AG04450 (cell line): ENCODE data around the gene CACNB3. TPM values are rescaled to one million over a fixed set of nuclear protein-coding genes. Genes with fewer than 3 reads are reported as not detected.
"Not testable (repeated sequence)": the region's sequence is repeated elsewhere in the genome, so short reads cannot be mapped to it uniquely, and the experiment has no call there.

Experiments used
- CTCF ChIA-PET: fragments of 300-600, 350-600 bp; formaldehyde crosslinking; extraction: SDS; loops from one replicate; lab custom pipeline; 2022; ENCODE audit warnings: antibody characterized with exemption, inconsistent platforms; lab: Charles Lee
- POLR2A ChIA-PET: fragments of 350-600 bp; formaldehyde crosslinking; extraction: SDS; loops from one replicate; lab custom pipeline; 2021; ENCODE audit warnings: antibody characterized with exemption, inconsistent platforms; lab: Yijun Ruan, JAX
- DNase-seq: peaks from one replicate; pipeline ENCODE4 v3.0.0-alpha.2; 2011; ENCODE audit warnings: low read depth, low spot score
- H3K27ac ChIP-seq: one replicate; pipeline ENCODE4 v1.5.1; 2012; ENCODE audit warnings: low read depth, low read length, control low read depth
- H3K27me3 ChIP-seq: one replicate; pipeline ENCODE4 v1.6.0; 2012; ENCODE audit warnings: low read length; ENCODE audit not compliant: control insufficient read depth, insufficient read depth
- H3K4me3 ChIP-seq: 2 replicates; pipeline ENCODE4 v1.5.1; 2011; ENCODE audit warnings: mild to moderate bottlenecking, low read depth, low read length, control low read depth
- H3K9me3 ChIP-seq: 2 replicates; pipeline ENCODE4 v1.5.1; 2012; ENCODE audit warnings: low read length; ENCODE audit not compliant: control insufficient read depth, insufficient read depth
- polyA plus RNA-seq: library from polyadenylated mRNA; depleted of rRNA; stranded (reverse); fragments of >200 nt; gene quantifications from 2 replicates; pipeline ENCODE4 v1.2.3, GENCODE V29; 2011
- TF ChIP-seq, protein P1 (sequence below): IDR thresholded peaks from 2 replicates; pipeline ENCODE4 v1.5.1; 2011; ENCODE audit warnings: low read depth, low read length, control low read depth, inconsistent platforms

The CACNB3 gene
- polyA plus RNA-seq, 1 experiment, result 44.9 TPM

DNA sequence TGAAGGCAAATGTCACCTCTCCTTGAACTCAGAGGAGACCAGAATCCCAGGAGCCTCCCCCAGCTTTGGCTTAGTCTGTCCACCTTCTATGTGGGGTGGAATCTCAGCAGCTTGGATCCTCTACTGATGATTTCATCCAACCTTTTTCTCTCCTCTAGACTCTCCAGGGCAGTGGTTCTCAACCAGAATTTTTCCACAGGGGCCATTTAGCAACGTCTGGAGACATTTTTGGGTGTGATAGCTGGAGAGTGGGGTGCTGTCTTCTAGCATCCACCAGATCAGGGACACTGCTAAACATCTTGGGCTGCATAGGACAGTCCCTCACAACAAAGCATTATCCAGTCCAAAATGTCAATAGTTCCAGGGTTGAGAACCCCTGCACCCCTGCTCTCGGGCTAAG is 38.1 kb downstream of the CACNB3 start:
- Histone ChIP-seq H3K27me3 (peaks cover 7% of the 10 kb centered on the region), H3K9me3 (peaks cover 3% of the 10 kb centered on the region; the same call in 1 of the 2 replicates), H3K27ac (no peak overlapping the region), H3K4me3 (no peak overlapping the region)
- TF ChIP-seq, protein P1, sequence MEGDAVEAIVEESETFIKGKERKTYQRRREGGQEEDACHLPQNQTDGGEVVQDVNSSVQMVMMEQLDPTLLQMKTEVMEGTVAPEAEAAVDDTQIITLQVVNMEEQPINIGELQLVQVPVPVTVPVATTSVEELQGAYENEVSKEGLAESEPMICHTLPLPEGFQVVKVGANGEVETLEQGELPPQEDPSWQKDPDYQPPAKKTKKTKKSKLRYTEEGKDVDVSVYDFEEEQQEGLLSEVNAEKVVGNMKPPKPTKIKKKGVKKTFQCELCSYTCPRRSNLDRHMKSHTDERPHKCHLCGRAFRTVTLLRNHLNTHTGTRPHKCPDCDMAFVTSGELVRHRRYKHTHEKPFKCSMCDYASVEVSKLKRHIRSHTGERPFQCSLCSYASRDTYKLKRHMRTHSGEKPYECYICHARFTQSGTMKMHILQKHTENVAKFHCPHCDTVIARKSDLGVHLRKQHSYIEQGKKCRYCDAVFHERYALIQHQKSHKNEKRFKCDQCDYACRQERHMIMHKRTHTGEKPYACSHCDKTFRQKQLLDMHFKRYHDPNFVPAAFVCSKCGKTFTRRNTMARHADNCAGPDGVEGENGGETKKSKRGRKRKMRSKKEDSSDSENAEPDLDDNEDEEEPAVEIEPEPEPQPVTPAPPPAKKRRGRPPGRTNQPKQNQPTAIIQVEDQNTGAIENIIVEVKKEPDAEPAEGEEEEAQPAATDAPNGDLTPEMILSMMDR, result no peak
- ChIA-PET CTCF (interaction anchor here (0.7 to 12.9 kb wide), 5 partner anchors 9 to 140 kb away, joined by 3 to 411 read pairs (median 5); partner anchors contain the start of gene RND1), POLR2A (no interaction called here)
- DNase-seq, result no peak

DNA sequence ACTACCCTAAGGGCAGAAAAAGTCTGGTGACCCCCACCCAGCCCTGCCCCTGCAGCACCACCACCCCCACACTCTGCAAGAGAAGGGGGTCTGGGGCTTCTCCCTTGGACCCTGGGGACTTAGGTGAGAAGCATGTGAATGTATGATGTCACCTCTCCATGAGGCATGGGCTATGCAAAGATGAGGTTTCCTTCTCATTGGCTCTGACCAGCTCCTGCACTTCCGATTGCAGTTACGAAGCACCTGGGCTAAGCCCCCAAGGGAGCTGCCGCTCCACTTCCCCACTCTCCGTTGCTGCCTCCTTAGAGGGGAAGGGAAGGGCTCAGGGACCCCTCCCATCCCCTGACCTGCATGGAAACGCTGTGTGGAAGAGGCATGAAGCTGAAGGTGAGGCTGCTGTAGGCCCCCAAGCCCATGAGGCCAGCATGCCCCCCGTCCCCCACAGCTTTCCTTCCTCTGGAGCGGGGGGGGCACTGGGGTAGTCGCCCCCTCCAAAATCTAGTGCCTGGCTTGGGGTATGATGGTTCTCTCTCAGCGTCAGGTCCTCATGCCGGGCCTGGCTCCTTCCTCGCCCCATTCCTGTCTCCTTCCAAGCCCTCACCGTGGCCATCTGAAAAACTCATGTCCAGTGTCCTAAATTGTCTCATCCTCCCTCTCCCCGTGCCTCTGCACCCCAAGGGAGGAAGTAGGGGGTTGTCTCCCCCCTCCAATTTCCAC is 39.1 kb downstream of the CACNB3 start:
- DNase-seq, result no peak
- no peaks in the 10 kb centered on the region for H3K9me3 ChIP-seq
- TF ChIP-seq, protein P1, result no peak
- ChIA-PET POLR2A (no interaction called here), CTCF (interaction anchor here (0.6 to 12.9 kb wide), 6 partner anchors 8 to 140 kb away, joined by 3 to 411 read pairs (median 4); partner anchors contain the start of gene RND1)
- H3K27me3 ChIP-seq, result peaks cover 12% of the 10 kb centered on the region
- H3K4me3 ChIP-seq, result no peak overlapping the region
- no peak overlapping the region for H3K27ac ChIP-seq

DNA sequence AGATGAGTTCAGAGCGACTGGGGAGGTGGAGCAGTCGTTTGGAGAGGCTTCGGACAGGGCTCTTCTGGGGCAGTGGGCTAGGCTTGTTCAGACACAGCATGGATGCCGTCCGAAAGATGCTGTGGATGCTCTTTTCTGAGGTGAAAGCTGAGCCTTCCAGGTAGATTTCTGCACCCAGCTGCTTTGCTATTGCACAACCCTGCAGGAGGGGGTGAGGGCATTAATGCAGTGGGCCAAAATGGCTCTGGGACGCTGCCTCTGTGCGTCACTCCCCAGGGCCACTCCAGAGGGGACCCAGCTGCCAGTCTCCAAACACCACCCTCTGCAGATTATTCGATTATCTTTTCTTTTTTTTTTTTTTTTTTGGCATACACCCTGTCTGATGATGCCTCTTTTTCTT is 39.7 kb downstream of the CACNB3 start:
- no peak overlapping the region for H3K27ac ChIP-seq
- no peaks in the 10 kb centered on the region for H3K9me3 ChIP-seq
- H3K27me3 ChIP-seq, result peaks cover 18% of the 10 kb centered on the region
- POLR2A ChIA-PET, result no interaction called here
- no peak for DNase-seq
- H3K4me3 ChIP-seq, result no peak overlapping the region
- TF ChIP-seq, protein P1, result no peak
- CTCF ChIA-PET, result interaction anchor here (0.6 to 12.9 kb wide), 4 partner anchors 31 to 140 kb away, joined by 3 to 411 read pairs (median 4); no protein-coding TSS in a partner anchor

DNA sequence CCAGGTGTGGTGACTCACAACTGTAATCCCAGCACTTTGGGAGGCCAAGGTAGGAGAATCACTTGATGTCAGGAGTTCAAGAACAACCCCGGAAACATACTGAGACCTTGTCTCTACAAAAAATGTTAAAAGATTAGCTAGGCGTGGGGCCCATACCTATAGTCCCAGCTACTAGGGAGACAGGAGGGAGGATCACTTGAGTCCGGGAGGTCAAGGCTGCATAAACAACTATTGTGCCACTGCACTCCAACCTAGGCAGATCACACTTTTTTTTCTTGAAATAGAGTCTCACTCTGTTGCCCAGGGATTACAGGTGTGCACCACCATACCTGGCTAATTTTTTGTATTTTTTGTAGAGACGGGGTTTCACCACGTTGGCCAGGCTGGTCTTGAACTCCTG is 41.3 kb downstream of the CACNB3 start:
- no peak for DNase-seq
- H3K27ac ChIP-seq, result no peak overlapping the region
- H3K27me3 ChIP-seq, result peaks cover 34% of the 10 kb centered on the region
- no peak overlapping the region for H3K4me3 ChIP-seq
- POLR2A ChIA-PET, result no interaction called here
- TF ChIP-seq, protein P1, result no peak
- CTCF ChIA-PET, result interaction anchor here (0.5 to 12.9 kb wide), 4 partner anchors 29 to 128 kb away, joined by 3 to 411 read pairs (median 4); no protein-coding TSS in a partner anchor
- H3K9me3 ChIP-seq, result no peaks in the 10 kb centered on the region

DNA sequence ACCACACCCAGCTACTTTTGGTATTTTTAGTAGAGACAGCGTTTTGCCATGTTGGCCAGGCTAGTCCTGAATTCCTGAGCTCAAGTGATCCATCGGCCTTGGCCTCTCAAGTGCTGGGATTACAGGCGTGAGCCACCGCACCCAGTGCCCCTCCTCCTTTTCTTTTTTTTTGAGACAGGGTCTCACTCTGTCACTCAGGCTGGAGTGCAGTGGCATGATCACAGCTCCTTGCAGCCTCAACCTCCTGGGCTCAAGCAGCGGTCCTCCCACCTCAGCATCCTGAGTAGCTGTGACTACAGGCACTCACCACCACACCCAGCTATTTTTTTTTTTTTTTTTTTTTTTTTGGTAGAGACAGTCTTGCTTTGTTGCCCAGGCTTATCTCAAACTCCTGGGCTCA is 41.9 kb downstream of the CACNB3 start:
- CTCF ChIA-PET, result interaction anchor here (0.5 to 12.9 kb wide), 5 partner anchors 28 to 136 kb away, joined by 3 to 411 read pairs (median 4); no protein-coding TSS in a partner anchor
- DNase-seq, H3K9me3 ChIP-seq, POLR2A ChIA-PET, H3K27ac ChIP-seq, H3K4me3 ChIP-seq: not testable (repeated sequence)
- peaks cover 40% of the 10 kb centered on the region for H3K27me3 ChIP-seq
